GM12873 (cell line): Measurements from ENCODE around the gene TCEAL3.

Experiments used
- CTCF ChIP-seq: IDR thresholded peaks from 2 replicates; pipeline ENCODE4 v1.5.1; 2012; ENCODE audit warnings: low read depth, mild to moderate bottlenecking, moderate library complexity, low read length, control low read depth; ENCODE audit not compliant: insufficient read depth; ENCODE audit errors: missing control alignments

Gene TCEAL3

DNA sequence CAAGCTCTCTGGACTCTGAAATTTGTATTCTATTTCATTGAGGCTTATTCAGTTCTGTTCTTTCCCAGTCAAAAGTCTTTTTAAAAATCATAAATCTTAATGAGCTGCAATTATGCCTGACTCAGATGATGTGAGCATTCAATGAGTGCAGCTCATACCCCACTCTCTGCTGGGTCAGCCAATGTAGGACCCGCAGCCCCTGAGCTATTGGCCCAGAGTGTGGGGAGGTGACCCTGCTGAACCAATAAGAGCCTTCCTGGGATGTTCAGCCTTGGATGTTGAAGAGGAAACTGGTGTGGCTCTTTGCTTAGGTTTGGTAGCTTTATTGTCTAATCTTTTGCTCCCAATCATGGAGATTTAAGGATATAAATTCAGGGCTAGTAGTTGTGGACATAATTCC, 34.6 kb upstream of the TCEAL3 start:
- no peak for TF ChIP-seq CTCF

DNA sequence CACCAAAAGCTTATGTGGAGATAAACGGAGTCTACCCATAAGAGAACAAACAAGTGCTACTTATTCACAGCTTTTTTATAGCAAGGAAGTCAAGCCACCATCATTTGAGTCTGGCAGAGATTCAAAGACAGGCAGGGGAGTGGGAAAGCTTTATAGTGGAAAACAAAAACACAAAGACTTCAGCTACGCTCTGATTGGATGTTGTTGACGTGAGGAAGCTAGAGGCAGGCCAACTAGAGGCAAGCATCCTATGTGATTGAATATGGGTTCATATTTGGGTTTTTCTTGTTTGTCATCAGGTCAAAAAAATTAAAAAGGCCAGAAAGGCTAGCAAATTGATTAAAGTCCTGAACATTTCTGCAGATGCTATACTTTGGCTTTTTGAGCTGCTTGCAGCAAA, 23.2 kb upstream of the TCEAL3 start:
- TF ChIP-seq CTCF: no peak

DNA sequence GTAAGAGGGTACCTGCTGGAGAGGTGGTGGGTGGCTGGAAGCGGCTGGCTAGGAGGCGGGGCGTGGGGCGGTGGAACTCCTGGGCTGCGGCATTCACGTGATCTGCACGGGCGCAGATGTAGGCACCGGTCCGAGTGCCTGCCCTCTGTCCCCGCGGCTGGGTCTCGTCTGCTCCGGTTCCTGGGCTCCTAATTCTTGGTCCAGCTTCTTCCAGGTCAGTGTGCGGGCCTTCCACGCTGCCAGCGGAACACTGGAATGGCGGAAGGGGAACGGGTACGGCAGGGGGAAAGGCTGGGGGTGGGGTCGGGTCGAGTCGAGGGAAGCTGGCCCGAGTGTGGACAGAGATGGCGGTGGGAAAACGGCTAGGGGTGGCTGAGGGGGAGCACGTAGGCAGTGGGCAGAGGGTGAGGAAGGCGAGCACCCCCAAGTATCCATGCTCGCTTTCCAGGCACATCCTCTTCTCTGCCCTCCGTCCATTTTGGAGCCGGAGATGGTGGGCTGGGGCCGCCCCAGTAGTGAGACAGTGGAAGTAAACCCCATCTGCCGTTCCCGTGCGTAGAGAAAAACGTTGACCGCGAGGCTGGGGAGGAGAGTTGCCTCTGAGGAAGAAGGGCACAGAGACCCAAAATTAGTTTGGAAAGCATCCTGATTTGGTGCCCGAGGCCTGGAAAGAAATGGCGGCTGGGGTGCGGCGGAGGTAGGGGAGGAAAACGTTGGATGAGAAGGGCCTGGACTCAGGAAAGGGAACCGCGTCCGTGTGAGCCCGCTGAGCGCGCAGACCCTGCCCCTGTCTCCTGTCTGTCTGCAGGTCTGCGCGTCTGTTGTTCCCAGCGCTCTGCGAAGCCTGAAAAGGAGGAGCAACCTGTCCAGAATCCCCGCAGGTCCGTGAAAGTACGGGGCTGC, 22.1 kb upstream of the TCEAL3 start, which contains the start of gene TCEAL4:
TSS of gene TCEAL4 (plus strand) at position 105 of the 903 bp plus-strand sequence. CDS start 1,161 bp downstream, outside the sequence.
- no peak for TF ChIP-seq CTCF

DNA sequence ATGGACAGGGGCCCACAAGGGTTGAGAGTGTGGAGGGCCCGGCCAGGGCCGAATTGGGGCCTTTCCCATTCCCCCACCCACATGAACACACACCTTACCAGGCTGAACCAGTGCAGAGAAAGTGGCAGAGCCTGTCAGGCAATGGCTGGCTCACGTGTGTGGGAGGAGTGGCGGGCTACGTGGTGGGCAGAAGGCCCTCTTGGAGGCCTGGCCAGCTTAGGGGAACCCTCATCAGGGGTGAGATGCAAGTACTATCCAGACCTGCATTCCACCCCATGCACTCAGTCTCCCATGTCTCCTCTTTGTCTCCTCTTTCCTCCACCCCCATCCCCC, 21.5 kb upstream of the TCEAL3 start:
- TF ChIP-seq CTCF: no peak

GRCh38 chrX:103586659-103587058, 21.1 kb upstream of the TCEAL3 start:
- no peak for TF ChIP-seq CTCF

- TF ChIP-seq CTCF: no peak
Observed at GRCh38 chrX:103608306-103608963, 672 bp downstream of the TCEAL3 start.

GRCh38 chrX:103610282-103610681, 2.5 kb downstream of the TCEAL3 start:
- TF ChIP-seq CTCF: no peak
